Erythroblast (primary cell): ENCODE results near the gene MTHFD2.

Source experiments
- GATA1 ChIP-seq: IDR thresholded peaks from 2 replicates; pipeline ENCODE4 v1.6.1; 2011; ENCODE audit warnings: low read depth, mild to moderate bottlenecking, control low read depth, low read length, moderate library complexity
- POLR2A ChIP-seq: IDR thresholded peaks from 2 replicates; pipeline ENCODE4 v1.6.1; 2011; ENCODE audit warnings: mild to moderate bottlenecking, low read length

- TF ChIP-seq POLR2A (no peak), GATA1 (no peak)
Observed at GRCh38 chr2:74225698-74226459, 27.5 kb downstream of the MTHFD2 start.
